Measurements from ENCODE around the gene RDH13.

- TF ChIP-seq CTCF (conservative IDR thresholded peaks at IDR 0.05; ENCODE audit: low read length) (peak; percentile 44), EZH2phosphoT487 (IDR thresholded peaks at IDR 0.05; ENCODE audit: borderline replicate concordance) (no peak)
Observed at GRCh38 chr19:55058781-55059610, 4.0 kb downstream of the RDH13 start.
